ENCODE data around the gene APCDD1.

The APCDD1 gene

DNA sequence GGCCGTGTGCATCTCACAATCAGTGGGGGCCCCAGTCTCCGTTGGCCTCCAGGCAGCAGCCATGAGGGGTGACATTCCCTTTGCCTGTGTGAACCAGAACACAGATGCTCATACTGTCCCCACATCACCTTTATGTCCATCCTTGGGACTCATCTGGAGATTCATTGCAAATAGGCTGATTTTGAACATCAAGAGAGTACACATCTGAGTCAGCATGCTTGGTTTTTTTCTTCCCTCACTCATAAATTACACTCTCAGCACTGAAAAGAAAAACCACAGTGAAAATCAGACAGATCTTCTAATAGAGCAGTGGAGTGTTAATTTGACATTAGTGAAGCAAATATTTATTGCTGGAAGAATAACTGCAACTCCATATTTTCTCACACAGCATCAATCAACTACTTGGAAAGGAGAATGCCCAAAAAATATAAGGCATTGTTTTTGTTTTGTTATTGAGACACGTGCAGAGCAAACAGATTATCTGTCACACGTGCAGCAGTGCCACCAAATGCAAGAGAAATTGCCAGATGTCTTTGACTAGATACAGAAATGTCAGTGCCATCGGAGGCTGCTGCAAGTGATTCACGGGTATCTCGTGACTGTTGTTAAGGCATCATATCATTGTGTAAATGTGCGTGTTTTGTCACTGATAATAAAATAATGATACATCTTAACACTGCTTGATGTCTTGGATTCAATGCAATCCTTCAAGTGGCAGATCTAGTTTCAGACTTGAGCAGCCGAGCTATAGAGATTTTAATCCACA lies 10.9 kb downstream of the APCDD1 start:
- no peak overlapping the region for H3K4me3 ChIP-seq (ENCODE audit: control insufficient read depth, low read depth, low read length)
- no peak for TF ChIP-seq CTCF (IDR thresholded peaks at IDR 0.05; ENCODE audit: control insufficient read depth, insufficient read depth, low read depth, low read length, missing control alignments)
- DNase-seq (ENCODE audit: low read depth) = no peak

DNA sequence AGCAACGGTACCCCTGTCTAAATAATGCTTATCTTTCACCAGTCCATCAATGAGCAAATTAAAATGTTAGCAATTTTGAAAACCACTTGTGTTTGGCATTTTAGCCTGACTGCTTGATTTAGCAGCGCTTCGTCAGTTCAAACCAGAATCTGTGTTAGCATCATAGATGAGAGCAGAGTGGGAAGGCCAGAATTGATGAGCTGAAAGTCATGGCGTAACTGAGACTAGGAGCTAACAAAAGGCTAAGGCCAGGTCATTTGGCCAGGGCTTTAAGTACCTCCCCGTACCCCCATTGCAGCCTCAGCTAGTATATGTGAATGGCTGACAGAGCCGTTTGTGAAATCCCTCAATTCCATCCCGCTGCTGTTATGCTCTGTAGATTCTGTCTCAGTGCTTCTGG lies 16.0 kb downstream of the APCDD1 start:
- no peak for TF ChIP-seq CTCF (IDR thresholded peaks at IDR 0.05; ENCODE audit: control insufficient read depth, insufficient read depth, low read depth, low read length, missing control alignments)
- no peak overlapping the region for H3K4me3 ChIP-seq (ENCODE audit: control insufficient read depth, low read depth, low read length)
- DNase-seq (ENCODE audit: low read depth) = no peak

- TF ChIP-seq CTCF (IDR thresholded peaks at IDR 0.05; ENCODE audit: control insufficient read depth, insufficient read depth, low read depth, low read length, missing control alignments) = no peak
- no peak for DNase-seq (ENCODE audit: low read depth)
- H3K4me3 ChIP-seq (ENCODE audit: control insufficient read depth, low read depth, low read length) = no peak overlapping the region
Measured at GRCh38 chr18:10471574-10471973, 17.1 kb downstream of the APCDD1 start.

GRCh38 chr18:10473132-10473531 lies 18.7 kb downstream of the APCDD1 start:
- DNase-seq (ENCODE audit: low read depth) = no peak
- no peak for TF ChIP-seq CTCF (IDR thresholded peaks at IDR 0.05; ENCODE audit: control insufficient read depth, insufficient read depth, low read depth, low read length, missing control alignments)
- no peak overlapping the region for H3K4me3 ChIP-seq (ENCODE audit: control insufficient read depth, low read depth, low read length)

GRCh38 chr18:10474309-10474708 lies 19.9 kb downstream of the APCDD1 start:
- no peak overlapping the region for H3K4me3 ChIP-seq (ENCODE audit: control insufficient read depth, low read depth, low read length)
- TF ChIP-seq CTCF (IDR thresholded peaks at IDR 0.05; ENCODE audit: control insufficient read depth, insufficient read depth, low read depth, low read length, missing control alignments) = no peak
- DNase-seq (ENCODE audit: low read depth) = no peak

DNA sequence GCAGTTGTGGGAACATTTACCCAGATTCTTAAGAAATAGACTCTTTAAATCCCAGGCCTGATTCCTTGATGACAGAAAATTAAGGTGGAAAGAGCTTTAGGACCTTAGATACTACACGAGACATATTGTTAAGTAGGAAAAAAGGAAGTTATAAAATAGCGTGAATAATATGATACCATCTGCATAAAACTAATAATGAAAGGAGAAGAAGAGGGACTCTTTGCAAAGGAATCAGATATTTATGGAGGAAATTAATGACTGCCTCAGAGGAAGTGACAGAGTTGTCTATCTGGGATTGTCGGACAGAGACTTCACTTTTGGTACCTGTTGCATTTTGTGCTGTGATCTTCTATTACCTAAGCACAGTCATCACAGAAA lies 20.8 kb downstream of the APCDD1 start:
- no peak overlapping the region for H3K4me3 ChIP-seq (ENCODE audit: control insufficient read depth, low read depth, low read length)
- no peak for DNase-seq (ENCODE audit: low read depth)
- TF ChIP-seq CTCF (IDR thresholded peaks at IDR 0.05; ENCODE audit: control insufficient read depth, insufficient read depth, low read depth, low read length, missing control alignments) = no peak
